CD4-positive, alpha-beta T cell (primary cell): ENCODE measurements around the gene FBRSL1. TPM values are rescaled to one million over a fixed set of nuclear protein-coding genes. Genes with fewer than 3 reads are reported as not detected.

ENCODE experiments used
- ATAC-seq: fragments of 200-7000 bp; cut with Tn5 transposase; one replicate; pipeline ENCODE4 v1.10.0; 2022; ENCODE audit warnings: mild to moderate bottlenecking; ENCODE audit not compliant: poor library complexity
- CTCF ChIA-PET: fragments of 350-600 bp; sonication (Branson Sonifier 250); formaldehyde crosslinking; loops from one replicate; lab custom pipeline; 2021; ENCODE audit warnings: antibody characterized with exemption, inconsistent platforms; lab: Charles Lee
- POLR2A ChIA-PET: fragments of 350-600 bp; sonication (Branson Sonifier 250); formaldehyde crosslinking; loops from one replicate; lab custom pipeline; 2021; ENCODE audit warnings: antibody characterized with exemption, inconsistent platforms; lab: Charles Lee
- DNase-seq, 14 experiments: peaks; one replicate each; pipeline ENCODE4 v3.0.0-alpha.2; 2013 to 2020; ENCODE audit warnings: mixed read lengths in 2 of 14
- H3K27ac ChIP-seq, 2 donors: one replicate each; pipeline versions ENCODE4 v1.5.1 to v1.7.0; 2013; ENCODE audit warnings: low read length in 2 of 2, low read depth in 1 of 2, mild to moderate bottlenecking in 1 of 2
- H3K27me3 ChIP-seq, 2 experiments: 1 replicate in 1 of 2; 2 replicates in 1 of 2; pipeline versions ENCODE4 v1.6.1 to v1.7.0; 2013; ENCODE audit warnings: low read length in 2 of 2, control low read depth in 1 of 2, mild to moderate bottlenecking in 1 of 2, moderate library complexity in 1 of 2; ENCODE audit not compliant: insufficient read depth in 2 of 2, control insufficient read depth in 1 of 2
- H3K36me3 ChIP-seq: one replicate; pipeline ENCODE4 v1.6.1; 2013; ENCODE audit warnings: low read length, control low read depth; ENCODE audit not compliant: insufficient read depth
- H3K4me1 ChIP-seq: one replicate; pipeline ENCODE4 v1.6.1; 2013; ENCODE audit warnings: low read length, control low read depth; ENCODE audit not compliant: insufficient read depth
- H3K4me3 ChIP-seq: one replicate; pipeline ENCODE4 v1.5.1; 2013; ENCODE audit warnings: mild to moderate bottlenecking, low read length, moderate library complexity
- H3K9me3 ChIP-seq, 2 experiments: 1 replicate in 1 of 2; 2 replicates in 1 of 2; pipeline versions ENCODE4 v1.6.1 to v1.7.0; 2013; ENCODE audit warnings: low read length in 2 of 2, mild to moderate bottlenecking in 2 of 2, control low read depth in 1 of 2, moderate library complexity in 1 of 2; ENCODE audit not compliant: control insufficient read depth in 1 of 2, insufficient read depth in 1 of 2
- H3K27ac Mint-ChIP-seq: one replicate; pipeline ENCODE4 v1.8.0; 2020; ENCODE audit warnings: mixed read lengths
- H3K27me3 Mint-ChIP-seq: one replicate; pipeline ENCODE4 v1.8.0; 2021; ENCODE audit warnings: mixed read lengths
- H3K36me3 Mint-ChIP-seq: one replicate; pipeline ENCODE4 v1.8.0; 2021; ENCODE audit warnings: low read depth, mixed read lengths
- H3K4me1 Mint-ChIP-seq: one replicate; pipeline ENCODE4 v1.8.0; 2021; ENCODE audit warnings: low read depth, mixed read lengths
- H3K4me3 Mint-ChIP-seq: one replicate; pipeline ENCODE4 v1.8.0; 2020; ENCODE audit warnings: mild to moderate bottlenecking, mixed read lengths
- H3K9me3 Mint-ChIP-seq: one replicate; pipeline ENCODE4 v1.8.0; 2020; ENCODE audit warnings: mixed read lengths
- CTCF ChIP-seq: fragments of 200-600 bp; IDR thresholded peaks from one replicate; pipeline ENCODE4 v1.8.0; 2022; ENCODE audit warnings: antibody characterized with exemption, mild to moderate bottlenecking
- intact Hi-C, 2 experiments: fragments of 100-400 bp; cut with DNase I in 1 of 2; cut with micrococcal nuclease in 1 of 2; formaldehyde crosslinking; loops; one replicate each; pipeline versions ENCODE4 v1.15.1 to v1.9.0; 2023 to 2025; cut with DNase I, micrococcal nuclease
- total RNA-seq, 174 experiments: library from RNA in 2 of 174; stranded (reverse) in 2 of 174; gene quantifications; one replicate each; pipeline ENCODE4 v1.2.3 and lab custom pipeline; 2021 to 2026

FBRSL1 gene
- total RNA-seq, 2 experiments from 2014 or later = 75.8 to 80.7 TPM

DNA sequence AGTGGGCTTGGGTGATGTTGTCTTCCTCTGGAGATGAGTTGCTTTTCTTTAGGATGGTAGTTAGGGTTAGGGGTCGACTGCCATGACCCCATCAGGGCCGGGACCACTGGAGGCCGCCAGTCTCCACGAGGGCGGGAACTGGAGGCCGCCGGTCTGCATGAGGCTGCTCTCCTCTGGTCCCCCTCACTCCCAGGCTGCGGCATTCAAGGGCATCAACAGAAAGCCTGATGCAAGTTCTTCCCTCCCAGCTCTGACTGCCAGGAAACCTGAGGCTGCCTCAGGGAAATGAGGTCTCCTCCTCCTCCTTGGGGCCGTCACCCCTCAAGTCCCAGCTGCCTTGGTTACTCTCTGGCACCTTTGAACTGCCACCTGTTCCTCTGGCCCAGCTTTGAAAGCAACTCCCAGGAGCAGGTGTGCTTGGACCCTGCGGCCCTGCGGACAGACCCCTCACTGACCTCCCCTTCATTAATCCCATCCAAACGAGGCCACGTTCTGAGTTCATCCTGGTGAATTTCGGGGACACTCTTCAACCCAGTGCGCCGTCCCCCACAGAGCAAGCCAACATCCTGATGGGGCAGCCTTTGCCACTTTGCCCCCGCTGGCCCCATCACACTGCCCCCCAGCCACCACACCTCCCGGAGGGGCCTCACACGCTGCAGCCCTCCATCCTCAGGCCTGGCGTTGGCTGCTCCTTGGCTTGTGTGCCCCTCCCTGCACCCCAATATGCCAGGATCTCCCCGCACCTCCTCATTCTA lies 37.2 kb upstream of the FBRSL1 start:
- TF ChIP-seq CTCF = no peak
- H3K4me1 Mint-ChIP-seq = peaks cover 42% of the 10 kb centered on the region

GRCh38 chr12:132453361-132454192 lies 36.4 kb upstream of the FBRSL1 start:
- ChIA-PET POLR2A (no interaction called here), CTCF (no interaction called here)

More for the DNA sequence above, 37.2 kb upstream of the FBRSL1 start:
- H3K9me3 ChIP-seq = no peaks in the 10 kb centered on the region
- DNase-seq (no peak), ATAC-seq (no peak)
- H3K27me3 Mint-ChIP-seq = no peaks in the 10 kb centered on the region
- H3K27ac Mint-ChIP-seq = peak overlapping the region; percentile 36
- peaks cover 28% of the 10 kb centered on the region for H3K4me1 ChIP-seq
- H3K36me3 Mint-ChIP-seq = no peaks in the 10 kb centered on the region
- no peak overlapping the region for H3K27ac ChIP-seq
- intact Hi-C loops = no loop called here
- H3K36me3 ChIP-seq = no peaks in the 10 kb centered on the region
- H3K4me3 ChIP-seq = no peak overlapping the region
- H3K9me3 Mint-ChIP-seq = no peaks in the 10 kb centered on the region
- no peaks in the 10 kb centered on the region for H3K27me3 ChIP-seq
- no peak overlapping the region for H3K4me3 Mint-ChIP-seq
- CTCF ChIA-PET = no interaction called here
- POLR2A ChIA-PET = no interaction called here

More at GRCh38 chr12:132453361-132454192, 36.4 kb upstream of the FBRSL1 start:
- ATAC-seq = no peak
- no peaks in the 10 kb centered on the region for H3K36me3 Mint-ChIP-seq
- H3K4me3 Mint-ChIP-seq = no peak overlapping the region
- no peaks in the 10 kb centered on the region for H3K36me3 ChIP-seq
- peaks cover 34% of the 10 kb centered on the region for H3K4me1 Mint-ChIP-seq
- no peaks in the 10 kb centered on the region for H3K9me3 Mint-ChIP-seq
- H3K27ac Mint-ChIP-seq = no peak overlapping the region
- H3K4me3 ChIP-seq = no peak overlapping the region
- H3K9me3 ChIP-seq = no peaks in the 10 kb centered on the region
- no peaks in the 10 kb centered on the region for H3K27me3 Mint-ChIP-seq
- DNase-seq = no peak
- intact Hi-C loops = no loop called here
- no peaks in the 10 kb centered on the region for H3K27me3 ChIP-seq
- H3K4me1 ChIP-seq = peaks cover 23% of the 10 kb centered on the region
- H3K27ac ChIP-seq = no peak overlapping the region
- TF ChIP-seq CTCF = no peak
